Anterior cingulate cortex (tissue), 58 donors: ENCODE results near the gene LRRC8D.
"Not testable (repeated sequence)": the region's sequence is repeated elsewhere in the genome, so short reads cannot be mapped to it uniquely, and the experiment has no call there.

Source experiments
- DNase-seq, 58 donors: peaks; one replicate each; lab custom pipeline; 2025; lab: John Stamatoyannopoulos, UW

Gene LRRC8D

GRCh38 chr1:89978755-89979154, 157.9 kb downstream of the LRRC8D start:
- no peak for DNase-seq

DNA sequence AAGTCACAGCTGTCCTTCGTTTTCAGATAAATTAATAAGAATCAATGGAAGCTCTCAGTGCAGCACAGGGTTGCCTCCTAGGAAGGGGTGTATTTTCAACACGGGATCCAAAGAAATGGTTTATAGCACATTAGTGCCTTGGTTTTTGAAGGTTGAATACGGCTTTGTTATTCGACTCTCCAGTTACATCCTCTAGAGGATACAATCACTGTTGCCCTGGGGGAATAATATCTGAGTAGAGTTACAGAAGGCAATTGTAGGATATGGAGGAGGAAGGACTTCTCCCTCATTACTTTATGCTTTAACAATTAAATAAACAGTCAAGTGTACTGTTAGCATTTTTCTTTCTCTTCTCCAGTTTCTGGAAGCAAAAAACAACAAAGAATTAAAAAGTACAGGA, 159.8 kb downstream of the LRRC8D start:
- DNase-seq = no peak

DNA sequence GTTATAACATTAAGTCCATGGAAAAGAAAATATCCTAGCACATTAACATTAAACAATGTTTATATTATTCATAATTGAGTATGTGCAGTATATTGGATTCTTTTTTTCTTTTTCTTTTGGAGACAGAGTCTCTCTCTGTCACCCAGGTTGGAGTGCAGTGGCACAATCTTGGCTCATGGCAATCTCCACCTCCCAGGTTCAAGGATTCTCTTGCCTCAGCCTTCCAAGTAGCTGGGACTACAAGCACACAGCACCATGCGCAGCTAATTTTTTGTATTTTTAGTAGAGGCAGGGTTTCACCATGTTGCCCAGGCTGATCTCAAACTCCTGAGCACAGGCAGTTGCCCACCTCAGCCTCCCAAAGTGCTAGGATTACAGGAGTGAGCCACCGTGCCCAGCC, 162.0 kb downstream of the LRRC8D start:
- not testable (repeated sequence) for DNase-seq

DNA sequence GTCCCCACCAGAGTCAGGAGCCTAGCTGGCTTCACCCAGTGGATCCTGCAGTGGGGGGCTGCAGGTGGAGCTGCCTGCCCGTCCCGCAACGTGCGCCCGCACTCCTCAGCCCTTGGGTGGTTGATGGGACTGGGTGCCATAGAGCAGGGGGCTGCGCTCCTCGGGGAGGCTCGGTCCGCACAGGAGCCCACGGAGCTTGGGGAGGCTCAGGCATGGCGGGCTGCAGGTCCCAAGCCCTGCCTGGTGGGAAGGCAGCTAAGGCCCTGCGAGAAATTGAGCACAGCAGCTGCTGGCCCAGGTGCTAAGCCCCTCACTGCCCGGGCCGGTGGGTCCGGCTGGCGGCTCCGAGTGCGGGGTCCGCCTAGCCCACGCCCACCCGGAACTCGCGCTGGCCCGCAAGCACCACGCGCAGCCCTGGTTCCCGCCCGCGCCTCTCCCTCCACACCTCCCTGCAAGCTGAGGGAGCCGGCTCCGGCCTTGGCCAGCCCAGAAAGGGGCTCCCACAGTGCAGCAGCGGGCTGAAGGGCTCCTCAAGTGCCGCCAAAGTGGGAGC, 163.8 kb downstream of the LRRC8D start:
- not testable (repeated sequence) for DNase-seq

- DNase-seq = no peak
These were observed 165.2 kb downstream of the LRRC8D start for GRCh38 chr1:89986020-89986419.
